Calu3 (cell line): ENCODE data around the gene URI1. TPM values are rescaled to one million over a fixed set of nuclear protein-coding genes. Genes with fewer than 3 reads are reported as not detected.

Experiments
- BruUV-seq: library from RNA; stranded (reverse); fragments of 400-500 nt; replicated peaks from 2 replicates; lab custom pipeline; 2021; lab: Mats Ljungman, UMichigan
- CTCF ChIA-PET: fragments of 300-600 bp; sonication (Branson Sonifier 250); formaldehyde crosslinking; loops from one replicate; lab custom pipeline; 2022; ENCODE audit warnings: antibody characterized with exemption; lab: Charles Lee
- DNase-seq: peaks from one replicate; pipeline ENCODE4 v3.0.0; 2022
- H3K27ac Mint-ChIP-seq: one replicate; pipeline ENCODE4 v1.8.0; 2022; ENCODE audit warnings: mixed read lengths; ENCODE audit not compliant: unreplicated experiment
- H3K27me3 Mint-ChIP-seq: one replicate; pipeline ENCODE4 v1.8.0; 2022; ENCODE audit warnings: mixed read lengths; ENCODE audit not compliant: unreplicated experiment
- H3K36me3 Mint-ChIP-seq: one replicate; pipeline ENCODE4 v1.8.0; 2022; ENCODE audit warnings: mild to moderate bottlenecking, moderate library complexity, mixed read lengths; ENCODE audit not compliant: insufficient read depth, unreplicated experiment
- H3K4me1 Mint-ChIP-seq: one replicate; pipeline ENCODE4 v1.8.0; 2022; ENCODE audit warnings: mild to moderate bottlenecking, low read depth, mixed read lengths; ENCODE audit not compliant: unreplicated experiment
- H3K4me3 Mint-ChIP-seq: one replicate; pipeline ENCODE4 v1.8.0; 2022; ENCODE audit warnings: mild to moderate bottlenecking, low read depth, moderate library complexity, mixed read lengths; ENCODE audit not compliant: unreplicated experiment
- H3K9me3 Mint-ChIP-seq: one replicate; pipeline ENCODE4 v1.8.0; 2022; ENCODE audit warnings: low read depth, mixed read lengths; ENCODE audit not compliant: unreplicated experiment
- intact Hi-C: fragments of 100-400 bp; cut with micrococcal nuclease; formaldehyde crosslinking; loops from one replicate; pipeline ENCODE4 v1.10.0; 2022; ENCODE audit not compliant: unreplicated experiment
- total RNA-seq: library from RNA; stranded (reverse); gene quantifications from 2 replicates; pipeline ENCODE4 v1.2.3, GENCODE V29; 2022
- TF ChIP-seq, protein P1 (sequence below): fragments of 200-600 bp; IDR thresholded peaks from one replicate; pipeline ENCODE4 v1.8.0; 2022; ENCODE audit warnings: antibody characterized with exemption; ENCODE audit not compliant: unreplicated experiment

Gene URI1
- total RNA-seq, 1 experiment from 2014 or later, result 50.6 TPM

DNA sequence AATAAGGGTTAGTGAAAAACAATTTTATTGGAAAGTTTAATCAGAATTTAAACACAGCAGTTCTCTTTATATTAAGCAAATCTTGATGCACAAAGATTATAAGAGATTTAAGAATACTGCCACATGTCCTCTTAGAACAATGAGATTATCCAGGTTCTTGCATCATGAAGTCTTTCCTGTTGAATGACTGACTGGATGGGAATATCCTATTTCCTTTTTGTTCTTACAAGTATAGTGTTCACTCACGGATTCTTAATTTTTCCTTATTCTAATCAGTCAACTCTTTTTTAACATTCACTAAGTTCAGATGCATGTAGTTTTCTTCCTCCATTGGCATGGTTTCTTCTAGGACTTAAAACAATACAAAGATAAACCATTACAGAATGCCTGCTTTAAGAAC is 10.1 kb downstream of the URI1 start:
- no TSS peak for BruUV-seq
- TF ChIP-seq, protein P1, sequence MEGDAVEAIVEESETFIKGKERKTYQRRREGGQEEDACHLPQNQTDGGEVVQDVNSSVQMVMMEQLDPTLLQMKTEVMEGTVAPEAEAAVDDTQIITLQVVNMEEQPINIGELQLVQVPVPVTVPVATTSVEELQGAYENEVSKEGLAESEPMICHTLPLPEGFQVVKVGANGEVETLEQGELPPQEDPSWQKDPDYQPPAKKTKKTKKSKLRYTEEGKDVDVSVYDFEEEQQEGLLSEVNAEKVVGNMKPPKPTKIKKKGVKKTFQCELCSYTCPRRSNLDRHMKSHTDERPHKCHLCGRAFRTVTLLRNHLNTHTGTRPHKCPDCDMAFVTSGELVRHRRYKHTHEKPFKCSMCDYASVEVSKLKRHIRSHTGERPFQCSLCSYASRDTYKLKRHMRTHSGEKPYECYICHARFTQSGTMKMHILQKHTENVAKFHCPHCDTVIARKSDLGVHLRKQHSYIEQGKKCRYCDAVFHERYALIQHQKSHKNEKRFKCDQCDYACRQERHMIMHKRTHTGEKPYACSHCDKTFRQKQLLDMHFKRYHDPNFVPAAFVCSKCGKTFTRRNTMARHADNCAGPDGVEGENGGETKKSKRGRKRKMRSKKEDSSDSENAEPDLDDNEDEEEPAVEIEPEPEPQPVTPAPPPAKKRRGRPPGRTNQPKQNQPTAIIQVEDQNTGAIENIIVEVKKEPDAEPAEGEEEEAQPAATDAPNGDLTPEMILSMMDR, result no peak
- Mint-ChIP-seq H3K4me1 (peaks cover 21% of the 10 kb centered on the region), H3K4me3 (no peak overlapping the region), H3K27me3 (no peaks in the 10 kb centered on the region), H3K9me3 (no peaks in the 10 kb centered on the region), H3K36me3 (peaks cover 7% of the 10 kb centered on the region), H3K27ac (peak overlapping the region; percentile 42)
- DNase-seq, result no peak
- intact Hi-C loops, result no loop called here
- CTCF ChIA-PET, result no interaction called here

DNA sequence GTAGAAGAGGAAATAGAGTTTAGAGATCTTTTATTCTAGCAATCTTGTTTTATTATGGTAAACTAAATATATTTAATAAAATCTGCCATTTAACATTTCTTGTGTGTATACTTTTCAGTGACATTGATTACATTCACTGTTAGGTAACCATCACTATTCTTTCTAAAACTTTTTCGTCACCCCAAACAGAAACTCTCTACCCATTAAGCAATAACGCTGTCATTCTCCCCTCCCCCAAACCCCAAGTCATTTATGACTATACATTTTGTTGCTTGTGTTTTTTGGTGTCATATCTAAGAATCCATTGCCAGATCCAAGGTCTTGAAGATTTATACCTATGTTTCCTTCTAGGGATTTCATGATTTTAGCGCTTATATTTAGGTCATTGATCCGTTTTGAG is 10.6 kb downstream of the URI1 start:
- peaks cover 16% of the 10 kb centered on the region for H3K4me1 Mint-ChIP-seq
- intact Hi-C loops, result no loop called here
- no TSS peak for BruUV-seq
- no peaks in the 10 kb centered on the region for H3K27me3 Mint-ChIP-seq
- no peaks in the 10 kb centered on the region for H3K9me3 Mint-ChIP-seq
- TF ChIP-seq, protein P1, result no peak
- no peak for DNase-seq
- CTCF ChIA-PET, result no interaction called here
- H3K4me3 Mint-ChIP-seq, result no peak overlapping the region
- peaks cover 7% of the 10 kb centered on the region for H3K36me3 Mint-ChIP-seq
- peak overlapping the region; percentile 42 for H3K27ac Mint-ChIP-seq

DNA sequence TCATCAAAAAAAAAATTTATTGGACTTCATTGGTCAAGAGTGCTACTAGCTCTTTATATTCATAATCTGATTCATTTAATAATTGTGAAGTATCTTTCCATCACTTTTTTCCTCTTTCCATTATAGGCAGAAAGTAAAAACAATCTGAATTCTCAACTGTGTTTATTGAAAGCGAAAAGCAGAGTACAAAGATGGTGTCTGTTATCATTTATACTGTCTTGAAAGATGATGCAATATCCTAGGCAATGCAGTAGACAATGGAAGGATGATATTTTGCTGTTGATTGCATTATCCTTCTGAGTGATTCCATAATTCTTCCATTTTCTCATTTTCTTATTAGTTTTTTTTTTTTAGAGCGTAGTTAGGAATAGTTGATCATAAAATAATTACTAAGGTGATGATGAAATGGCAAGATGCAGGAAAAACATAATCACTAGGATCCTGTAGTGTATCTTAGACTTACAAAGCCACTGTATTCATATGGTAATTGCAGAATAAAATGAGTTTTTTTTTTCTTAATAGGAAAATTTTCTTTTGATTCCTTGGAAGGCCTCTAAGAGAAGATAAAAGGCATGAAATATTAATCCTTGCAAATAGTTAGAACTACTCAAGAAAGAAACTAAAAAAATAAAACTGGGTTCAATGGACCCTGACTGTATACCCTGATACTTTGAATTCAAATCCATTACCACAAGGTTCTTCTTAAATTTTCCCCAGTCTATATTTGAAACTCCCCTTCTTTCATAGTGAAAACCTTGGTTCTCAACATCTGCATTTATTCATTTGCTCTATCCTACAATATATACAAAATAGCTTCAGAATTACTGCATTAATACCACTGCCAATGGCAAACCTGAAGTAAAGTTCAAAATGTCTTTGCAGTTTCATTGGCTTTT is 11.6 kb downstream of the URI1 start:
- Mint-ChIP-seq H3K9me3 (no peaks in the 10 kb centered on the region), H3K27me3 (no peaks in the 10 kb centered on the region), H3K4me3 (no peak overlapping the region), H3K4me1 (peaks cover 9% of the 10 kb centered on the region), H3K36me3 (peaks cover 7% of the 10 kb centered on the region), H3K27ac (no peak overlapping the region)
- intact Hi-C loops, result no loop called here
- no TSS peak for BruUV-seq
- TF ChIP-seq, protein P1, result no peak
- CTCF ChIA-PET, result no interaction called here
- no peak for DNase-seq

DNA sequence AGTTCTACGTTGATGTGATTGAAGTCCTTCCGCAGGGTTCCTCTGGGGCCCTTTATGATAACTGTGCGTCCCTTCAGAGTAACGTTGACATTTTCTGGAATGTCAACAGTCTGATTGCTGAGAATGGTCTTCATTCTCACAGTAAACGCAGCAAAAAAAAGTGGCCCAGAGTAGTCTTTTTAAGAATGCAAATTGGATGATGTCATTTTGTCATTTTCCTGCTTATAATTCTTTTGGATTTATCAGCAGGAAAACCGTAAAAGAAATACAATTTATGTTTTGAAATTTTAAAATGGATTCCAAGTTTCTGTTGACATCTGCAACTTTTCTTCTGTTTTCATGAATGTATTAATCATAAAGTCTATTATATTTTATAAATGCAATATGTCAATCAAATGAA is 14.8 kb downstream of the URI1 start:
- no peak for DNase-seq
- CTCF ChIA-PET, result no interaction called here
- H3K27me3 Mint-ChIP-seq, result no peaks in the 10 kb centered on the region
- H3K4me1 Mint-ChIP-seq, result no peaks in the 10 kb centered on the region
- H3K27ac Mint-ChIP-seq, result no peak overlapping the region
- BruUV-seq, result no TSS peak
- H3K4me3 Mint-ChIP-seq, result no peak overlapping the region
- intact Hi-C loops, result no loop called here
- H3K9me3 Mint-ChIP-seq, result no peaks in the 10 kb centered on the region
- TF ChIP-seq, protein P1, result no peak
- no peaks in the 10 kb centered on the region for H3K36me3 Mint-ChIP-seq
